WTC11 (cell line): ENCODE data around the gene SPOCD1. TPM values are rescaled to one million over a fixed set of nuclear protein-coding genes. Genes with fewer than 3 reads are reported as not detected.

ENCODE experiments used
- ATAC-seq: fragments of 200-7000 bp; cut with Tn5 transposase; 2 replicates; pipeline ENCODE4 v1.10.0; 2021; ENCODE audit warnings: mild to moderate bottlenecking, moderate library complexity
- CTCF ChIA-PET: fragments of 300-600 bp; sonication (Branson Sonifier 250); formaldehyde crosslinking; loops from one replicate; lab custom pipeline; 2021; ENCODE audit warnings: antibody characterized with exemption; lab: Charles Lee
- POLR2A ChIA-PET: fragments of 350-600 bp; sonication (Branson Sonifier 250); formaldehyde crosslinking; loops from one replicate; lab custom pipeline; 2021; ENCODE audit warnings: antibody characterized with exemption; lab: Charles Lee
- DNase-seq: peaks from one replicate; pipeline ENCODE4 v3.0.0; 2021; ENCODE audit warnings: low spot score
- H3K27ac Mint-ChIP-seq: 2 replicates; pipeline ENCODE4 v1.8.0; 2021; ENCODE audit warnings: mixed read lengths
- H3K27me3 Mint-ChIP-seq: 2 replicates; pipeline ENCODE4 v1.8.0; 2021; ENCODE audit warnings: low read depth, mild to moderate bottlenecking, moderate library complexity, mixed read lengths
- H3K36me3 Mint-ChIP-seq: 2 replicates; pipeline ENCODE4 v1.8.0; 2021; ENCODE audit warnings: mixed read lengths
- H3K4me1 Mint-ChIP-seq: 2 replicates; pipeline ENCODE4 v1.8.0; 2022; ENCODE audit warnings: mixed read lengths
- H3K4me3 Mint-ChIP-seq: 2 replicates; pipeline ENCODE4 v1.8.0; 2021; ENCODE audit warnings: mild to moderate bottlenecking, moderate library complexity, mixed read lengths
- H3K9me3 Mint-ChIP-seq: 2 replicates; pipeline ENCODE4 v1.8.0; 2021; ENCODE audit warnings: mixed read lengths
- ATF3 ChIP-seq: sonication (generic); formaldehyde crosslinking; conservative IDR thresholded peaks from 2 replicates; pipeline ENCODE4 v1.8.1; 2022; ENCODE audit warnings: mild to moderate bottlenecking, missing genetic modification reagents
- CBFB ChIP-seq: sonication (generic); formaldehyde crosslinking; IDR thresholded peaks from 2 replicates; pipeline ENCODE4 v1.8.1; 2022; ENCODE audit warnings: mild to moderate bottlenecking, low read depth, missing genetic modification reagents
- CDX4 ChIP-seq: fragments of 250-450 bp; sonication (Bioruptor Pico); IDR thresholded peaks from 2 replicates; pipeline ENCODE4 v1.9.0; 2021; ENCODE audit warnings: moderate library complexity, mild to moderate bottlenecking, inconsistent platforms, borderline replicate concordance
- E2F4 ChIP-seq: sonication (generic); formaldehyde crosslinking; IDR thresholded peaks from 2 replicates; pipeline ENCODE4 v1.8.1; 2022; ENCODE audit warnings: low read depth, mild to moderate bottlenecking, moderate library complexity, missing genetic modification reagents, borderline replicate concordance
- ELF4 ChIP-seq: sonication (generic); formaldehyde crosslinking; IDR thresholded peaks from 2 replicates; pipeline ENCODE4 v1.8.1; 2022; ENCODE audit warnings: low read depth, mild to moderate bottlenecking, moderate library complexity, missing genetic modification reagents
- ESRRA ChIP-seq: sonication (generic); formaldehyde crosslinking; IDR thresholded peaks from 2 replicates; pipeline ENCODE4 v1.8.1; 2022; ENCODE audit warnings: mild to moderate bottlenecking, missing genetic modification reagents, borderline replicate concordance
- FOXJ3 ChIP-seq: sonication (generic); formaldehyde crosslinking; IDR thresholded peaks from 2 replicates; pipeline ENCODE4 v1.9.0; 2021; ENCODE audit warnings: missing genetic modification reagents, mild to moderate bottlenecking, borderline replicate concordance
- FOXP4 ChIP-seq: sonication (generic); formaldehyde crosslinking; IDR thresholded peaks from 2 replicates; pipeline ENCODE4 v1.8.0; 2022; ENCODE audit warnings: mild to moderate bottlenecking, missing genetic modification reagents
- IRF1 ChIP-seq: sonication (generic); formaldehyde crosslinking; IDR thresholded peaks from 2 replicates; pipeline ENCODE4 v1.8.0; 2023; ENCODE audit warnings: missing genetic modification reagents
- NR2C2 ChIP-seq: sonication (generic); formaldehyde crosslinking; IDR thresholded peaks from 2 replicates; pipeline ENCODE4 v1.8.0; 2022; ENCODE audit warnings: mild to moderate bottlenecking, missing genetic modification reagents
- OVOL2 ChIP-seq: fragments of 250-450 bp; sonication (Bioruptor Pico); IDR thresholded peaks from 2 replicates; pipeline ENCODE4 v1.9.0; 2021; ENCODE audit warnings: mild to moderate bottlenecking, borderline replicate concordance
- PREB ChIP-seq: sonication (generic); formaldehyde crosslinking; IDR thresholded peaks from 2 replicates; pipeline ENCODE4 v1.8.1; 2022; ENCODE audit warnings: mild to moderate bottlenecking, missing genetic modification reagents, moderate library complexity, borderline replicate concordance
- PRRX2 ChIP-seq: fragments of 250-450 bp; sonication (Bioruptor Pico); IDR thresholded peaks from 2 replicates; pipeline ENCODE4 v1.8.0; 2021; ENCODE audit warnings: mild to moderate bottlenecking
- TCF7 ChIP-seq: sonication (generic); formaldehyde crosslinking; IDR thresholded peaks from 2 replicates; pipeline ENCODE4 v1.8.0; 2022; ENCODE audit warnings: mild to moderate bottlenecking, low read depth, missing genetic modification reagents, moderate library complexity
- ZBTB43 ChIP-seq: sonication (generic); formaldehyde crosslinking; IDR thresholded peaks from 2 replicates; pipeline ENCODE4 v1.8.1; 2023; ENCODE audit warnings: mild to moderate bottlenecking, missing genetic modification reagents
- ZNF232 ChIP-seq: sonication (generic); formaldehyde crosslinking; IDR thresholded peaks from 2 replicates; pipeline ENCODE4 v1.8.0; 2022; ENCODE audit warnings: mild to moderate bottlenecking, missing genetic modification reagents
- ZNF281 ChIP-seq: sonication (generic); formaldehyde crosslinking; IDR thresholded peaks from 2 replicates; pipeline ENCODE4 v1.8.0; 2023; ENCODE audit warnings: mild to moderate bottlenecking, missing genetic modification reagents
- ZNF423 ChIP-seq: fragments of 250-450 bp; sonication (Bioruptor Pico); IDR thresholded peaks from 2 replicates; pipeline ENCODE4 v2.1.2; 2022; ENCODE audit warnings: mild to moderate bottlenecking, moderate library complexity
- total RNA-seq: library from RNA; stranded (reverse); gene quantifications from 3 replicates; pipeline ENCODE4 v1.2.3, GENCODE V29; 2021

SPOCD1 gene
- total RNA-seq, 1 experiment from 2014 or later: 3.0 TPM

GRCh38 chr1:31801458-31801857 lies 14.4 kb downstream of the SPOCD1 start:
- no peak overlapping the region for H3K4me3 Mint-ChIP-seq
- CTCF ChIA-PET: interaction anchor here (1.6 to 4.9 kb wide), 3 partner anchors 12 to 86 kb away, joined by 5 to 48 read pairs (median 8); no protein-coding TSS in a partner anchor
- no peaks in the 10 kb centered on the region for H3K36me3 Mint-ChIP-seq
- H3K27me3 Mint-ChIP-seq: no peaks in the 10 kb centered on the region; the same call in 1 of the 2 replicates
- H3K4me1 Mint-ChIP-seq: peaks cover 32% of the 10 kb centered on the region
- no peak overlapping the region for H3K27ac Mint-ChIP-seq
- TF ChIP-seq FOXJ3 (CRISPR knock-in tag) (no peak), TCF7 (CRISPR knock-in tag) (no peak), ATF3 (CRISPR knock-in tag) (no peak), E2F4 (no peak), PRRX2 (no peak), OVOL2 (CRISPR knock-in tag) (no peak), NR2C2 (no peak), IRF1 (CRISPR knock-in tag) (no peak), ZNF281 (no peak), FOXP4 (no peak), ZNF232 (CRISPR knock-in tag) (no peak), ZBTB43 (CRISPR knock-in tag) (no peak), CBFB (CRISPR knock-in tag) (no peak), ELF4 (CRISPR knock-in tag) (no peak), ZNF423 (CRISPR knock-in tag) (no peak), ESRRA (CRISPR knock-in tag) (no peak), CDX4 (CRISPR knock-in tag) (no peak), PREB (CRISPR knock-in tag) (no peak)
- DNase-seq (no peak), ATAC-seq (no peak)
- H3K9me3 Mint-ChIP-seq: no peaks in the 10 kb centered on the region
- POLR2A ChIA-PET: no interaction called here
